H1 (cell line): ENCODE measurements around the gene SLK. TPM values are rescaled to one million over a fixed set of nuclear protein-coding genes. Genes with fewer than 3 reads are reported as not detected.

Experiments used
- CBX5 ChIP-seq: fragments of 300-800, 300-1000 bp; sonication (generic); IDR thresholded peaks from 2 replicates; pipeline ENCODE4 v1.7.1; 2016; ENCODE audit warnings: antibody characterized with exemption, low read length, low read depth
- CBX8 ChIP-seq: fragments of 300-800, 300-1000 bp; sonication (generic); IDR thresholded peaks from 2 replicates; pipeline ENCODE4 v1.7.1; 2016; ENCODE audit warnings: low read depth, low read length, borderline replicate concordance
- CHD1 ChIP-seq: IDR thresholded peaks from 2 replicates; pipeline ENCODE4 v1.6.1; 2012; ENCODE audit warnings: low read depth, low read length, improper control_type of control experiment
- EP300 ChIP-seq, 2 experiments: IDR thresholded peaks; 1 replicate in 1 of 2; 2 replicates in 1 of 2; pipeline ENCODE4 v1.6.1; 2011 to 2012; ENCODE audit warnings: low read depth in 2 of 2, low read length in 2 of 2, mild to moderate bottlenecking in 2 of 2, borderline replicate concordance in 1 of 2, inconsistent platforms in 1 of 2, moderate library complexity in 1 of 2
- HDAC6 ChIP-seq: IDR thresholded peaks from one replicate; pipeline ENCODE4 v1.7.1; 2012; ENCODE audit warnings: low read depth, mild to moderate bottlenecking, inconsistent platforms, low read length, moderate library complexity
- SRF ChIP-seq: IDR thresholded peaks from 2 replicates; pipeline ENCODE4 v1.6.1; 2011; ENCODE audit warnings: mild to moderate bottlenecking, low read depth, low read length, moderate library complexity
- SUZ12 ChIP-seq: fragments of 200-600 bp; sonication (generic); IDR thresholded peaks from 2 replicates; pipeline ENCODE4 v1.6.1; 2012; ENCODE audit warnings: mild to moderate bottlenecking, inconsistent platforms, low read length, moderate library complexity, mixed read lengths
- polyA plus RNA-seq, 7 experiments: library from polyadenylated mRNA; depleted of rRNA in 3 of 7; stranded (reverse) in 5 of 7; unstranded in 2 of 7; fragments of >200 nt in 5 of 7; fragments of 200-250 nt in 2 of 7; gene quantifications; 1 replicate in 5 of 7; 2 replicates in 1 of 7; 4 replicates in 1 of 7; pipeline versions ENCODE4 v1.2.1 to v1.2.3, GENCODE V29; 2011 to 2013; ENCODE audit warnings: missing spikeins in 2 of 7, mixed read lengths in 2 of 7
- total RNA-seq: library from RNA; stranded (reverse); fragmentation: NEBNext Ultra II Directional; extraction: Animal tissue kit (Norgen Biotek cat#: 25700); gene quantifications from 2 replicates; pipeline ENCODE4 v1.2.1, GENCODE V29; 2021
- TF ChIP-seq, protein P1 (sequence below): IDR thresholded peaks from 2 replicates; pipeline ENCODE4 v1.6.1; 2011; ENCODE audit warnings: low read length, improper control_type of control experiment

SLK gene
- total and polyA plus RNA-seq, 2 of the 8 experiments (the other 6 are each of a cell fraction or from before 2014, with no cell fraction given), result 2.7 to 18.3 TPM

DNA sequence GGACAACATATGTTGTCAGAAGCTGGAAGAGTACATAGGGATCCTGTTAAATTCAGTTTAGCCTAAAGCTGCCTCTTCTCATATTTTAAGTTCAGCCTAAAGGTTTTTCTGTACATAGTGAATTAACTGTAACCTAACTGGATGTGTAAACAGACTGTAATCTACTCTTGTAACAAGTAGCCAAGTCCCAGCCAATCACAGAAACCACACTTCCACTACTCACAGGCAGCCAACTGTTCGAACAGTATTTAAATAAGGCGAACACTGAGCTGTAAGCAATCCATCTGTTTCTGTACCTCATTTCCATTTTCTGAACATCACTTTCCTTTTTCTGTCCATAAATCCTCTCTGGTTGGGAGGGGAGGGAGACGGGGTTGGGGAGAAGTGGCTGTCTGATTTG lies 34.0 kb upstream of the SLK start (continued):
- TF ChIP-seq, protein P1, sequence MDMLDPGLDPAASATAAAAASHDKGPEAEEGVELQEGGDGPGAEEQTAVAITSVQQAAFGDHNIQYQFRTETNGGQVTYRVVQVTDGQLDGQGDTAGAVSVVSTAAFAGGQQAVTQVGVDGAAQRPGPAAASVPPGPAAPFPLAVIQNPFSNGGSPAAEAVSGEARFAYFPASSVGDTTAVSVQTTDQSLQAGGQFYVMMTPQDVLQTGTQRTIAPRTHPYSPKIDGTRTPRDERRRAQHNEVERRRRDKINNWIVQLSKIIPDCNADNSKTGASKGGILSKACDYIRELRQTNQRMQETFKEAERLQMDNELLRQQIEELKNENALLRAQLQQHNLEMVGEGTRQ, result no peak
- TF ChIP-seq SRF (no peak), CBX5 (no peak), CBX8 (no peak), HDAC6 (no peak), SUZ12 (no peak), EP300 (IDR thresholded peaks at IDR 0.05; ENCODE audit: borderline replicate concordance in 1 of 2, low read depth in 2 of 2, low read length in 2 of 2) (no peak), CHD1 (no peak)
